ENCODE measurements around the gene C22orf42.

DNA sequence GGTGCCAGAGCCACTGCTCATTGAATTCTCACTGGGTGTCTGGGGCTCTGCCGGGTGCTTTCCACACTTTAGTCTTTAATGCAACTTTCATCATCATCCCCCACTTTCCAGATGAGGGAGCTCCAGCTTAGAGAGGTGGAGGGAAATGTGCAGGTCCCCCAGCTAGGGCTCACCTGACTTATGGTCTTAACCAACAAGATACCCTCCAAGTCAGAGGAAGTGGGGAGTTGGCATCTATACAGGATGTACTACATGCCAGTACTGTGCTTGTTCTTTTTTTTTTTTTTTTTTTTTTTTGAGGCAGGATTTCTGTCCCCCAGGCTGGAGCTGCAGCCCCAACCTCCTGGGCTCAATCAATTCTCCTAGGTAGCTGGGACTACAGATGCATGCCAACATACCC lies 26.3 kb downstream of the C22orf42 start:
- TF ChIP-seq, protein P1, sequence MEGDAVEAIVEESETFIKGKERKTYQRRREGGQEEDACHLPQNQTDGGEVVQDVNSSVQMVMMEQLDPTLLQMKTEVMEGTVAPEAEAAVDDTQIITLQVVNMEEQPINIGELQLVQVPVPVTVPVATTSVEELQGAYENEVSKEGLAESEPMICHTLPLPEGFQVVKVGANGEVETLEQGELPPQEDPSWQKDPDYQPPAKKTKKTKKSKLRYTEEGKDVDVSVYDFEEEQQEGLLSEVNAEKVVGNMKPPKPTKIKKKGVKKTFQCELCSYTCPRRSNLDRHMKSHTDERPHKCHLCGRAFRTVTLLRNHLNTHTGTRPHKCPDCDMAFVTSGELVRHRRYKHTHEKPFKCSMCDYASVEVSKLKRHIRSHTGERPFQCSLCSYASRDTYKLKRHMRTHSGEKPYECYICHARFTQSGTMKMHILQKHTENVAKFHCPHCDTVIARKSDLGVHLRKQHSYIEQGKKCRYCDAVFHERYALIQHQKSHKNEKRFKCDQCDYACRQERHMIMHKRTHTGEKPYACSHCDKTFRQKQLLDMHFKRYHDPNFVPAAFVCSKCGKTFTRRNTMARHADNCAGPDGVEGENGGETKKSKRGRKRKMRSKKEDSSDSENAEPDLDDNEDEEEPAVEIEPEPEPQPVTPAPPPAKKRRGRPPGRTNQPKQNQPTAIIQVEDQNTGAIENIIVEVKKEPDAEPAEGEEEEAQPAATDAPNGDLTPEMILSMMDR (conservative IDR thresholded peaks at IDR 0.05 in 1 of 2, IDR thresholded peaks at IDR 0.05 in 1 of 2; ENCODE audit: extremely low read depth in 1 of 2, insufficient read depth in 1 of 2, low read depth in 1 of 2, low read length in 2 of 2) = no peak
- TF ChIP-seq EZH2 (IDR thresholded peaks at IDR 0.05; ENCODE audit: borderline replicate concordance, low read length) = no peak
